GM12878 (cell line): ENCODE measurements around the gene MYO3B. TPM values are rescaled to one million over a fixed set of nuclear protein-coding genes. Genes with fewer than 3 reads are reported as not detected.

Experiments used
- ATAC-seq: fragments of 200-7000 bp; cut with Tn5 transposase; 3 replicates; pipeline ENCODE4 v1.9.1; 2020; ENCODE audit warnings: mild to moderate bottlenecking, moderate library complexity
- BruUV-seq: library from RNA; stranded (reverse); fragments of 400-500 nt; replicated peaks from 2 replicates; lab custom pipeline; 2021; lab: Mats Ljungman, UMichigan
- CTCF ChIA-PET: fragments of 300-600 bp; sonication (Branson Sonifier 250); formaldehyde crosslinking; extraction: SDS; loops from one replicate; lab custom pipeline; 2021; ENCODE audit warnings: inconsistent platforms; lab: Yijun Ruan, JAX
- POLR2A ChIA-PET: fragments of 350-600 bp; formaldehyde crosslinking; extraction: SDS; loops from one replicate; lab custom pipeline; 2021; ENCODE audit warnings: inconsistent platforms; lab: Charles Lee
- RAD21 ChIA-PET: fragments of 300-600 bp; sonication (Branson Sonifier 250); formaldehyde crosslinking; loops from one replicate; lab custom pipeline; 2023; ENCODE audit warnings: antibody characterized with exemption; ENCODE audit not compliant: unreplicated experiment; lab: Charles Lee
- SMC1A ChIA-PET: fragments of 300-600 bp; sonication (Branson Sonifier 250); formaldehyde crosslinking; loops from one replicate; lab custom pipeline; 2023; ENCODE audit not compliant: unreplicated experiment, uncharacterized antibody; lab: Charles Lee
- DNase-seq: peaks from one replicate; pipeline ENCODE4 v3.0.0-alpha.2; 2011; ENCODE audit warnings: low read depth, low spot score
- FAIRE-seq: peaks from 3 replicates; lab custom pipeline; 2011; peaks lifted over from hg19 to GRCh38; lab: Jason Lieb, UNC
- H2AFZ ChIP-seq: 2 replicates; pipeline ENCODE4 v1.6.0; 2011; ENCODE audit warnings: low read depth, low read length, control low read depth; ENCODE audit not compliant: control insufficient read depth
- H3K27ac ChIP-seq: 2 replicates; pipeline ENCODE4 v1.5.1; 2011; ENCODE audit warnings: control low read depth; ENCODE audit not compliant: control insufficient read depth, insufficient read depth
- H3K27me3 ChIP-seq, 2 experiments: replicated peaks in 1 of 2; 2 replicates each; pipeline versions ENCODE4 v1.6.0 to v1.6.1; 2011; ENCODE audit warnings: low read length in 1 of 2; ENCODE audit not compliant: control insufficient read depth in 2 of 2, insufficient read depth in 2 of 2
- H3K36me3 ChIP-seq, 2 experiments: 2 replicates each; pipeline ENCODE4 v1.5.1; 2011; ENCODE audit warnings: low read length in 1 of 2; ENCODE audit not compliant: control insufficient read depth in 2 of 2, insufficient read depth in 2 of 2
- H3K4me1 ChIP-seq: 2 replicates; pipeline ENCODE4 v1.6.1; 2011; ENCODE audit warnings: mild to moderate bottlenecking, low read length, moderate library complexity, mixed read lengths; ENCODE audit not compliant: control insufficient read depth, insufficient read depth
- H3K4me2 ChIP-seq: 2 replicates; pipeline ENCODE4 v1.6.0; 2011; ENCODE audit warnings: control low read depth; ENCODE audit not compliant: control insufficient read depth, insufficient read depth
- H3K4me3 ChIP-seq: fragments of 200-600 bp; sonication (generic); 2 replicates; pipeline ENCODE4 v1.5.1; 2016
- H3K79me2 ChIP-seq: 2 replicates; pipeline ENCODE4 v1.6.0; 2011; ENCODE audit warnings: low read length; ENCODE audit not compliant: control insufficient read depth, insufficient read depth
- H3K9ac ChIP-seq: 2 replicates; pipeline ENCODE4 v1.8.0; 2011; ENCODE audit warnings: low read length, control low read depth, mixed read lengths; ENCODE audit not compliant: control insufficient read depth, insufficient read depth
- H3K9me3 ChIP-seq: replicated peaks from 3 replicates; pipeline ENCODE4 v1.5.1; 2011; ENCODE audit warnings: mild to moderate bottlenecking, low read length; ENCODE audit not compliant: control insufficient read depth, insufficient read depth
- H4K20me1 ChIP-seq: 2 replicates; pipeline ENCODE4 v1.6.0; 2011; ENCODE audit not compliant: control insufficient read depth, insufficient read depth
- ASH2L ChIP-seq: fragments of 300-600, 200-600 bp; sonication (generic); IDR thresholded peaks from 2 replicates; pipeline ENCODE4 v1.6.1; 2017; ENCODE audit warnings: low read depth, mild to moderate bottlenecking, borderline replicate concordance
- BRCA1 ChIP-seq: IDR thresholded peaks from 2 replicates; pipeline ENCODE4 v1.6.1; 2011; ENCODE audit warnings: low read depth, low read length, improper control_type of control experiment
- CBX3 ChIP-seq: fragments of 200-600 bp; sonication (generic); IDR thresholded peaks from 2 replicates; pipeline ENCODE4 v1.6.1; 2016; ENCODE audit warnings: low read depth, borderline replicate concordance
- CREM ChIP-seq: IDR thresholded peaks from 2 replicates; pipeline ENCODE4 v1.6.1; 2014; ENCODE audit warnings: antibody characterized with exemption, low read depth
- FOXK2 ChIP-seq: fragments of 450-650 bp; IDR thresholded peaks from 2 replicates; pipeline ENCODE4 v1.6.1; 2017; ENCODE audit warnings: mild to moderate bottlenecking, moderate library complexity
- FOXM1 ChIP-seq: IDR thresholded peaks from 2 replicates; pipeline ENCODE4 v1.6.1; 2012; ENCODE audit warnings: low read depth, mild to moderate bottlenecking, inconsistent platforms, low read length, moderate library complexity
- IRF4 ChIP-seq: IDR thresholded peaks from 2 replicates; pipeline ENCODE4 v1.6.1; 2011; ENCODE audit warnings: low read depth, low read length
- MXI1 ChIP-seq: fragments of 150-350 bp; IDR thresholded peaks from 2 replicates; pipeline ENCODE4 v1.6.1; 2011; ENCODE audit warnings: low read depth, mild to moderate bottlenecking, inconsistent platforms, low read length, improper control_type of control experiment
- RAD21 ChIP-seq: IDR thresholded peaks from 2 replicates; pipeline ENCODE4 v1.6.1; 2011; ENCODE audit warnings: mild to moderate bottlenecking, low read depth, low read length, moderate library complexity; ENCODE audit not compliant: insufficient read depth
- RCOR1 ChIP-seq: conservative IDR thresholded peaks from 2 replicates; pipeline ENCODE4 v1.6.1; 2012; ENCODE audit warnings: low read depth, low read length, improper control_type of control experiment
- STAT1 ChIP-seq: fragments of 450-650 bp; conservative IDR thresholded peaks from 2 replicates; pipeline ENCODE4 v1.6.1; 2014; ENCODE audit warnings: antibody characterized with exemption, mild to moderate bottlenecking
- STAT3 ChIP-seq: IDR thresholded peaks from 2 replicates; pipeline ENCODE4 v1.6.1; 2011; ENCODE audit warnings: low read depth, low read length, improper control_type of control experiment
- WRNIP1 ChIP-seq: IDR thresholded peaks from 2 replicates; pipeline ENCODE4 v1.6.1; 2011; ENCODE audit warnings: low read depth, low read length, improper control_type of control experiment, borderline replicate concordance
- YY1 ChIP-seq: IDR thresholded peaks from 2 replicates; pipeline ENCODE4 v1.6.1; 2011; ENCODE audit warnings: low read depth, mild to moderate bottlenecking, low read length
- ZBED1 ChIP-seq: IDR thresholded peaks from 2 replicates; pipeline ENCODE4 v1.6.1; 2016; ENCODE audit warnings: borderline replicate concordance
- ZNF274 ChIP-seq: IDR thresholded peaks from one replicate; pipeline ENCODE4 v1.8.0; 2011; ENCODE audit not compliant: insufficient read length, insufficient read depth
- ZNF622 ChIP-seq: fragments of 450-650 bp; IDR thresholded peaks from 2 replicates; pipeline ENCODE4 v1.6.1; 2017; ENCODE audit warnings: mild to moderate bottlenecking, inconsistent platforms
- WGBS: methylation state at CpG from one replicate; pipeline ENCODE4 v1.1.6; 2016; ENCODE audit warnings: low lambda C conversion rate; ENCODE audit not compliant: insufficient replicate concordance, insufficient coverage; ENCODE audit errors: missing lambda C conversion rate; 5-methylcytosine and 5-hydroxymethylcytosine counted together
- in situ Hi-C: fragments of 300-500 bp; cut with MboI; formaldehyde crosslinking; loops from 9 replicates; pipeline ENCODE4 v1.14.3; 2018; ENCODE audit warnings: mixed read lengths
- intact Hi-C: fragments of 100-400 bp; cut with micrococcal nuclease; formaldehyde crosslinking; loops from one replicate; pipeline ENCODE4 v1.14.2; 2022; ENCODE audit not compliant: unreplicated experiment
- polyA plus RNA-seq, 11 experiments: library from polyadenylated mRNA; depleted of rRNA in 4 of 11; unstranded in 6 of 11; stranded (reverse) in 5 of 11; fragments of >200 nt; fragmentation: Nextera tagmentation in 4 of 11; fragmentation: Illumina TruSeq in 1 of 11; extraction: Ambion mirVana in 4 of 11; extraction: Trizol in 1 of 11; gene quantifications; 1 replicate in 1 of 11; 2 replicates in 10 of 11; pipeline versions ENCODE4 v1.2.1 to v1.2.3, GENCODE V29; 2011 to 2016; ENCODE audit warnings: inconsistent platforms in 2 of 11, missing spikeins in 2 of 11, low read depth in 1 of 11
- total RNA-seq, 4 experiments: library from RNA; depleted of rRNA in 3 of 4; stranded (reverse); fragments of >200 nt in 3 of 4; fragmentation: Illumina TruSeq in 1 of 4; extraction: Trizol in 1 of 4; gene quantifications; 2 replicates each; pipeline versions ENCODE4 v1.2.1 to v1.2.3, GENCODE V29; 2013 to 2021
- TF ChIP-seq, protein P1 (sequence below): fragments of 450-650 bp; IDR thresholded peaks from 2 replicates; pipeline ENCODE4 v1.6.1; 2018; ENCODE audit warnings: mild to moderate bottlenecking, low read depth, moderate library complexity; ENCODE audit not compliant: partially characterized antibody
- TF ChIP-seq, protein P2 (sequence below): fragments of 450-650 bp; IDR thresholded peaks from 2 replicates; pipeline ENCODE4 v1.6.1; 2016; ENCODE audit warnings: mild to moderate bottlenecking

Gene MYO3B
- total and polyA plus RNA-seq, 10 of the 15 experiments (the other 5 are each of a cell fraction or from before 2014, with no cell fraction given), result 1.1 to 7.1 (median 2.1) TPM

- H3K79me2 ChIP-seq, result no peaks in the 10 kb centered on the region
- TF ChIP-seq, protein P1, sequence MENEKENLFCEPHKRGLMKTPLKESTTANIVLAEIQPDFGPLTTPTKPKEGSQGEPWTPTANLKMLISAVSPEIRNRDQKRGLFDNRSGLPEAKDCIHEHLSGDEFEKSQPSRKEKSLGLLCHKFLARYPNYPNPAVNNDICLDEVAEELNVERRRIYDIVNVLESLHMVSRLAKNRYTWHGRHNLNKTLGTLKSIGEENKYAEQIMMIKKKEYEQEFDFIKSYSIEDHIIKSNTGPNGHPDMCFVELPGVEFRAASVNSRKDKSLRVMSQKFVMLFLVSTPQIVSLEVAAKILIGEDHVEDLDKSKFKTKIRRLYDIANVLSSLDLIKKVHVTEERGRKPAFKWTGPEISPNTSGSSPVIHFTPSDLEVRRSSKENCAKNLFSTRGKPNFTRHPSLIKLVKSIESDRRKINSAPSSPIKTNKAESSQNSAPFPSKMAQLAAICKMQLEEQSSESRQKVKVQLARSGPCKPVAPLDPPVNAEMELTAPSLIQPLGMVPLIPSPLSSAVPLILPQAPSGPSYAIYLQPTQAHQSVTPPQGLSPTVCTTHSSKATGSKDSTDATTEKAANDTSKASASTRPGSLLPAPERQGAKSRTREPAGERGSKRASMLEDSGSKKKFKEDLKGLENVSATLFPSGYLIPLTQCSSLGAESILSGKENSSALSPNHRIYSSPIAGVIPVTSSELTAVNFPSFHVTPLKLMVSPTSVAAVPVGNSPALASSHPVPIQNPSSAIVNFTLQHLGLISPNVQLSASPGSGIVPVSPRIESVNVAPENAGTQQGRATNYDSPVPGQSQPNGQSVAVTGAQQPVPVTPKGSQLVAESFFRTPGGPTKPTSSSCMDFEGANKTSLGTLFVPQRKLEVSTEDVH, result no peak
- TF ChIP-seq CBX3 (no peak), RCOR1 (no peak), RAD21 (peak; percentile 97), FOXK2 (no peak), WRNIP1 (no peak), BRCA1 (no peak), IRF4 (0 out of 2 replicates have a peak, but pooled peaks have one; percentile 20), MXI1 (no peak), STAT3 (no peak), ASH2L (no peak), STAT1 (0 out of 2 replicates have a peak, but pooled peaks have one; percentile 40), ZNF622 (no peak), ZNF274 (no peak), CREM (no peak), FOXM1 (0 out of 2 replicates have a peak, but pooled peaks have one; percentile 31), ZBED1 (no peak), YY1 (peak; percentile 43; the same call in 1 of the 2 replicates)
- TF ChIP-seq, protein P2, sequence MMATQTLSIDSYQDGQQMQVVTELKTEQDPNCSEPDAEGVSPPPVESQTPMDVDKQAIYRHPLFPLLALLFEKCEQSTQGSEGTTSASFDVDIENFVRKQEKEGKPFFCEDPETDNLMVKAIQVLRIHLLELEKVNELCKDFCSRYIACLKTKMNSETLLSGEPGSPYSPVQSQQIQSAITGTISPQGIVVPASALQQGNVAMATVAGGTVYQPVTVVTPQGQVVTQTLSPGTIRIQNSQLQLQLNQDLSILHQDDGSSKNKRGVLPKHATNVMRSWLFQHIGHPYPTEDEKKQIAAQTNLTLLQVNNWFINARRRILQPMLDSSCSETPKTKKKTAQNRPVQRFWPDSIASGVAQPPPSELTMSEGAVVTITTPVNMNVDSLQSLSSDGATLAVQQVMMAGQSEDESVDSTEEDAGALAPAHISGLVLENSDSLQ, result no peak
These were observed 146.7 kb downstream of the MYO3B start for GRCh38 chr2:170324640-170325046.

More at GRCh38 chr2:170324640-170325046, 146.7 kb downstream of the MYO3B start:
- intact Hi-C loops (loop anchor here (1.0 to 2.0 kb wide), 4 partner anchors 36 to 549 kb away; no protein-coding TSS in a partner anchor), in situ Hi-C loops (no loop called here)
- H2AFZ ChIP-seq, result no peak overlapping the region
- peaks cover 4% of the 10 kb centered on the region; the same call in 2 of the 3 replicates for H3K9me3 ChIP-seq
- ChIA-PET POLR2A (interaction anchor here (1.2 kb wide), 1 partner anchor 12 kb away, joined by 3 read pairs; no protein-coding TSS in a partner anchor), RAD21 (interaction anchor here (0.8 to 3.5 kb wide), 26 partner anchors 11 to 548 kb away, joined by 3 to 36 read pairs (median 4); partner anchors contain the start of gene GAD1), SMC1A (interaction anchor here (0.8 to 4.7 kb wide), 33 partner anchors 9 to 548 kb away, joined by 3 to 35 read pairs (median 5); no protein-coding TSS in a partner anchor), CTCF (interaction anchor here (0.5 to 4.3 kb wide), 46 partner anchors 9 to 548 kb away, joined by 3 to 89 read pairs (median 4); partner anchors contain the start of genes ERICH2, GAD1 and SP5)
- H3K4me3 ChIP-seq, result no peak overlapping the region
- no peak overlapping the region for H3K27ac ChIP-seq
- H3K4me2 ChIP-seq, result no peak overlapping the region
- no peaks in the 10 kb centered on the region for H4K20me1 ChIP-seq
- BruUV-seq, result no TSS peak
- DNase-seq (no peak), FAIRE-seq (peak; percentile 44), ATAC-seq (peak; percentile 89)
- H3K27me3 ChIP-seq, result no peaks in the 10 kb centered on the region
- no peaks in the 10 kb centered on the region for H3K36me3 ChIP-seq
- no peak overlapping the region for H3K9ac ChIP-seq
- H3K4me1 ChIP-seq, result no peaks in the 10 kb centered on the region
- 27% methylated on average over 4 of the region's 4 CpGs for WGBS
